AG09309 (cell line): Measurements from ENCODE around the gene TARS3.
"Not testable (repeated sequence)": the region's sequence is repeated elsewhere in the genome, so short reads cannot be mapped to it uniquely, and the experiment has no call there.

Source experiments
- DNase-seq: peaks from one replicate; pipeline ENCODE4 v3.0.0-alpha.2; 2010; ENCODE audit warnings: low read depth
- H3K4me3 ChIP-seq: 2 replicates; pipeline ENCODE4 v1.5.1; 2011; ENCODE audit warnings: mild to moderate bottlenecking, low read depth, low read length, moderate library complexity; ENCODE audit not compliant: control insufficient read depth
- TF ChIP-seq, protein P1 (sequence below): IDR thresholded peaks from 2 replicates; pipeline ENCODE4 v1.5.1; 2011; ENCODE audit warnings: mild to moderate bottlenecking, low read depth, low read length, inconsistent platforms; ENCODE audit not compliant: insufficient read depth, control insufficient read depth; ENCODE audit errors: missing control alignments

The TARS3 gene

DNA sequence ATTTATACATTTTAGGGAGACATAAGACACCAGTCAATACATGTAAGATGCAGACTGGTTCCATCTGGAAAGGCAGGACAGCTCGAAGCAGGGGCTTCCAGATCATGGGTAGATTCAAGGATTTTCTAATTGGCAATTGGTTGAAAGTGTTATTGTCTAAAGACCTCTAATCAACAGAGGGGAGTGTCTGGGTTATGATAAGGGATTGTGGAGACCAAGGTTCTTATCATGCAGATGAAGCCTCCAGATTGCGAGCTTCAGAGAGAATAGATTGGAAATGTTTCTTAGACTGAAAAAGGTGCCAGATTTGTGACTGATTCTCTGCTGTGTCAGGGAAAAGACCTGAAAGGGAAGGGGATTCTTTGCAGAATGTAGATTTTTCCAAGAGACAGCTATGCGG is 87.2 kb downstream of the TARS3 start:
- H3K4me3 ChIP-seq: no peak overlapping the region
- TF ChIP-seq, protein P1, sequence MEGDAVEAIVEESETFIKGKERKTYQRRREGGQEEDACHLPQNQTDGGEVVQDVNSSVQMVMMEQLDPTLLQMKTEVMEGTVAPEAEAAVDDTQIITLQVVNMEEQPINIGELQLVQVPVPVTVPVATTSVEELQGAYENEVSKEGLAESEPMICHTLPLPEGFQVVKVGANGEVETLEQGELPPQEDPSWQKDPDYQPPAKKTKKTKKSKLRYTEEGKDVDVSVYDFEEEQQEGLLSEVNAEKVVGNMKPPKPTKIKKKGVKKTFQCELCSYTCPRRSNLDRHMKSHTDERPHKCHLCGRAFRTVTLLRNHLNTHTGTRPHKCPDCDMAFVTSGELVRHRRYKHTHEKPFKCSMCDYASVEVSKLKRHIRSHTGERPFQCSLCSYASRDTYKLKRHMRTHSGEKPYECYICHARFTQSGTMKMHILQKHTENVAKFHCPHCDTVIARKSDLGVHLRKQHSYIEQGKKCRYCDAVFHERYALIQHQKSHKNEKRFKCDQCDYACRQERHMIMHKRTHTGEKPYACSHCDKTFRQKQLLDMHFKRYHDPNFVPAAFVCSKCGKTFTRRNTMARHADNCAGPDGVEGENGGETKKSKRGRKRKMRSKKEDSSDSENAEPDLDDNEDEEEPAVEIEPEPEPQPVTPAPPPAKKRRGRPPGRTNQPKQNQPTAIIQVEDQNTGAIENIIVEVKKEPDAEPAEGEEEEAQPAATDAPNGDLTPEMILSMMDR: no peak
- DNase-seq: no peak

DNA sequence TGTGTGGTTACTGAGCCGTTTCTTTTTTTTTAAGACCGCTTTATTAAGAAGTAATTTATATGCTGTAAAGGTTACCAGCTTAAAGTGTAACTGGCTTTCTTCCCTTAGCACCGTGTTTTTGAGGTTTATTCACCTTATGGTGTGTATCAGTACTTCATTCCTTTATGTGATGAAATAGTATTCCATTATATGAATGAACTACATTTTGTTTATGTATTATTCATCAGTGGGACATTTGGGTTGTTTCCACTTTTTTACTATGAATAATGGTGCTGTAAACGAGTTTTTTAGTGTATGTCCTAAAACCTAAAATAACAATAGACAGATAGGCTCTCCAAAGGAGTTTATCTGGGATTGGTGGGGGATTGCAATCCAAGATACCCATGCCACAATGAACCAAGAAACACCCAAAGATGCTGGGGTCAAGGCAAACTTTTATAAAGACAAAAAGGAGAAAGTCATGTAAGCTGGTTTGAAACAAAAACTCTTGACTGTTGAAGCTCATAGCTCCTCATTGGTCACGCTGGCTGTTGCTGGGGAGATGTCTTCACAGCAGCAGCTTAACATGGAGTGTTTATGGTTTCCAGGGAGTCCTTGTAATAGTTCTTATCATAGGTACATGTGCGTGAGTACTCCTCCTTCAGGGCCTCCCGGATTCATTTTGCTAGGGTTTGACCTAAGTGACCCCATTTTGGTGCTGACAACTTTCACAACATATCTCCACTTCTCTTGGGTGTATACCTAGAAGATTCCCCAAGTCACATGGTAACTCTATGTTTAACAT is 88.1 kb downstream of the TARS3 start:
- H3K4me3 ChIP-seq: no peak overlapping the region
- DNase-seq: no peak
- TF ChIP-seq, protein P1: no peak

DNA sequence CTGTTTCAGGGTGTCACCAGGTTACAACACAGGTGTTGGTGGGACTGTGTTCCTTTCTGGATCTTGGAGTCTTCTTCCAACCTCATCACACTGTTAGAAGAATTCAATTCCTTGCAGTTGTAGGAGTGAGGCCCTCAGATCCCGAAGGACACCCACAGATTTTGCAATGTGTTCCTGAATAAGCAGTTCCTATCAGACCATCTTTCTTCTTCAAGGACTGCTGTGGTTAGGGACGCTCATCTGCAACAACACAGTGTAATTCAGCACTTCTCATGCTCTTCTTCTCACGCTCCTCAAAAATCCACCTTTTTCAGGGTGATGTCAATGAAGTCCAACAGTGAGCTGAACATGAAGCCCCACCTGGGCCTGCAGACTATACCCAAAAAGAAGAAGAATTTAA is 90.9 kb downstream of the TARS3 start:
- H3K4me3 ChIP-seq: no peak overlapping the region
- DNase-seq: no peak
- TF ChIP-seq, protein P1: no peak

DNA sequence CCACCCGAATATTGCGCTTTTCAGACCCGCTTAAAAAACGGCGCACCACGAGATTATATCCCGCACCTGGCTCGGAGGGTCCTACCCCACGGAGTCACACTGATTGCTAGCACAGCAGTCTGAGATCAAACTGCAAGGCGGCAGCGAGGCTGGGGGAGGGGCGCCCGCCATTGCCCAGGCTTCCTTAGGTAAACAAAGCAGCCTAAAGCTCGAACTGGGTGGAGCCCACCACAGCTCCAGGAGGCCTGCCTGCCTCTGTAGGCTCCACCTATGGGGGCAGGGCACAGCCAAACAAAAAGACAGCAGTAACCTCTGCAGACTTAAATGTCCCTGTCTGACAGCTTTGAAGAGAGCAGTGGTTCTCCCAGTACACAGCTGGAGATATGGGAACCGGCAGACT is 97.5 kb downstream of the TARS3 start:
- not testable (repeated sequence) for DNase-seq, H3K4me3 ChIP-seq

DNA sequence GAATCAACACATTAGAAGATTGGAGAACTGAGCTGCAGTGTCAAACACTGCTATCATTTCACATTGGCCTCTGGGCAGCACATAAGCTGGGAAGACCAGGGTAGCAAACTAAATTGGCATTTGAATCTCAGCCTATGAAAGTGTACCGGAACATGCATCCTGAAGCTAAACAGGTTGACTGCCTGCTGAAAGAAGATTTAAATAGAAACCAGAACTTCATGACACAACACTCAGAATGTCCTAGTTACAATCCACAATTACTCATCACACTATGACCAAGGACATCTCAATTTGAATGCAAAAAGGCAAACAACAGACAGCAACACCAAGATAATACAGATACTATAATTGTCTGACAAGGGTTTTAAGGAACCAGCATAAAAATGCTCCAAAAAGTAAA is 98.3 kb downstream of the TARS3 start:
- no peak for DNase-seq
- H3K4me3 ChIP-seq: no peak overlapping the region
- TF ChIP-seq, protein P1: no peak

GRCh38 chr15:101625184-101625583 is 99.1 kb downstream of the TARS3 start:
- no peak for DNase-seq
- TF ChIP-seq, protein P1: no peak
- no peak overlapping the region for H3K4me3 ChIP-seq

DNA sequence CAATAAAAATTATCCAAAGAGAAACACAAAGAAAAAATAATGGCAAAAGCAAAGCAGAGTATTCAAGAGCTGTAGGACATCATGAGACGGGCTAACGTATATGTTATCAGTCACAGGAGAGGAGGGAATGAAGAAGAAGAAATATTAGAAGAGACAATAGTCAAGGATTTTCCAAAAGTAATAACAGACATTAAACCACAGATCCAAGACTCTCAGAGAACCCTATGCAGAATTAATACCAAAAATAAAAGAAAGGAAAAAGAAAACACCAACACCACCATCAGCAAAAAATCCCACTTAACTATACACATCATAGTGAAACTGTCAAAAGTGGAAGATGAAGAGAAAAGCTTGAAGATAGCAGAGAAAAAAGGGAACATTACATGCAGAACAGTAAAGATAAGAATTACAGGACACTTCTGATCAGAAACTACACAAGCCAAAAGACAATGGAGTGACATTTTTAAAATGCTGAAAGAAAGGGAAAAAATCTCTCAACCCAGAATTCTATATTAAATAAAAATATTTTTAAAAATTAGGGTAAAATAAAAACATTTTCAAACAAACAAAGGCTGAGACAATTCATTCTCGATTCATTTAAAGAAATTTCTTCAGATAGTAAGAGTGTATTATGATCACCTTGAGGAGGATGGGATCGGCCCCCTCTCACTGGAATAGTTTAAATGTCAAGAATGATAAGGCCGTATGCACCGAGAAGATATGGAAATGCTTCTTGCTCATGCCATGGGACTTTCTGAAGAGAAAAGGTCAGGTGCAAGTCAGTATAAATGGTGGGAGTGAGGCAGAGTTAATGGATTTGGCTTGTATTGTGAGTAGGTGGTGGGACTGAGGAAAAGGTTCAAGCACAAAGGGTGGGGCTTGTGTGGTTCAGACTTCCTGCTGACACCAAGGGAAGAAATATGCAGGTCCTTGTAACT is 100.6 kb downstream of the TARS3 start:
- H3K4me3 ChIP-seq: no peak overlapping the region
- DNase-seq: no peak
- TF ChIP-seq, protein P1: no peak
